ENCODE data around the gene KCNC2.

The KCNC2 gene

DNA sequence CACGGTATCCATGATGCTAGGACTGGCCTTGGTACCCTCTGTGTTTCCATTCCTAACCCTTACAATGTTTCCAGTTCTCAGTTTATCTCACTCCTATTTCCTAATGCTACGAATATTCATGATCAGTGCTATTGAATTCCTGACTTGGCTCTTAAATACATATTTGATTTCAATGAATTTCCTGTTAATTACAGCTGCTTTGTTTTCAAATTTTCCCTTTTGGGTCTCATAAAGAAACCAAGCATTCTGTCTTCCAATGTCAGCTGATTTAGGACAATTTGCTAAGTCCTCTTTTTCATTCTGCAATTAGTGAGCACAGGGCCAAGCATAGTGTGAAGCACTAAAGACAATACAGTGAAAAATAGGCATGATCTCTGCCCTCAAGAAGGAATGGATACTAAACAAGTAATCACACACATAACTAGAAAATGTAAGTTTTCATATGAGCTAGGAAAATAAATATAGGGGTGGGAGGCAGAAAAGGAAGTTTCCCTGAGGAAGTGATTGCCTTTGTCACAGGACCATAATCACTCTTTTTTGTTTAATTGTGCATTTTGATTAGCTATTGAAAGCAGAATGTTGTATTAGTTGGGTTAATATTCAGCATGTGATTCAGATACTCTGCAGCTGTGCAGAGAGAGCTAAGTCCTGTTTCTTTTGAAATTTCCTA lies 88.5 kb downstream of the KCNC2 start:
- TF ChIP-seq, protein P1, sequence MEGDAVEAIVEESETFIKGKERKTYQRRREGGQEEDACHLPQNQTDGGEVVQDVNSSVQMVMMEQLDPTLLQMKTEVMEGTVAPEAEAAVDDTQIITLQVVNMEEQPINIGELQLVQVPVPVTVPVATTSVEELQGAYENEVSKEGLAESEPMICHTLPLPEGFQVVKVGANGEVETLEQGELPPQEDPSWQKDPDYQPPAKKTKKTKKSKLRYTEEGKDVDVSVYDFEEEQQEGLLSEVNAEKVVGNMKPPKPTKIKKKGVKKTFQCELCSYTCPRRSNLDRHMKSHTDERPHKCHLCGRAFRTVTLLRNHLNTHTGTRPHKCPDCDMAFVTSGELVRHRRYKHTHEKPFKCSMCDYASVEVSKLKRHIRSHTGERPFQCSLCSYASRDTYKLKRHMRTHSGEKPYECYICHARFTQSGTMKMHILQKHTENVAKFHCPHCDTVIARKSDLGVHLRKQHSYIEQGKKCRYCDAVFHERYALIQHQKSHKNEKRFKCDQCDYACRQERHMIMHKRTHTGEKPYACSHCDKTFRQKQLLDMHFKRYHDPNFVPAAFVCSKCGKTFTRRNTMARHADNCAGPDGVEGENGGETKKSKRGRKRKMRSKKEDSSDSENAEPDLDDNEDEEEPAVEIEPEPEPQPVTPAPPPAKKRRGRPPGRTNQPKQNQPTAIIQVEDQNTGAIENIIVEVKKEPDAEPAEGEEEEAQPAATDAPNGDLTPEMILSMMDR (IDR thresholded peaks at IDR 0.05) = no peak

DNA sequence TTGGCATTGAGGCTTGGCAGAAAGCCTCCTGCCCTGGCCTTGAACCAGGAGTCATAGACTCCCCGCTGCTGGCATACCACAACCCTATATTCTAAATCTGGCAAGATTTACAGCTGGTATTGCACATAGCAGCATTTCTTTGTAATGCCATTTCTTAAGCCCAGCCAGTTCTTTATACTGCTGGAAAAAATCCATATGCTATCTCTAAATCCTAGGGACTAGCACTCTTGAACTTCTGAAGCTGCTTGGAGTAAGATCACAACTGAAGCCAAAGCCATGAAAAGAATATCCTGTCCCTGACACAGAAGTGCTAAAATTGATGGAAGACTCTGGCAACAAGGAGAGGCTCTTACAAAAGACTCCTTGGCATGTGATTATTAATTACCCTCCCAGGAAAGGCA lies 89.3 kb downstream of the KCNC2 start:
- TF ChIP-seq, protein P1 (IDR thresholded peaks at IDR 0.05) = no peak

DNA sequence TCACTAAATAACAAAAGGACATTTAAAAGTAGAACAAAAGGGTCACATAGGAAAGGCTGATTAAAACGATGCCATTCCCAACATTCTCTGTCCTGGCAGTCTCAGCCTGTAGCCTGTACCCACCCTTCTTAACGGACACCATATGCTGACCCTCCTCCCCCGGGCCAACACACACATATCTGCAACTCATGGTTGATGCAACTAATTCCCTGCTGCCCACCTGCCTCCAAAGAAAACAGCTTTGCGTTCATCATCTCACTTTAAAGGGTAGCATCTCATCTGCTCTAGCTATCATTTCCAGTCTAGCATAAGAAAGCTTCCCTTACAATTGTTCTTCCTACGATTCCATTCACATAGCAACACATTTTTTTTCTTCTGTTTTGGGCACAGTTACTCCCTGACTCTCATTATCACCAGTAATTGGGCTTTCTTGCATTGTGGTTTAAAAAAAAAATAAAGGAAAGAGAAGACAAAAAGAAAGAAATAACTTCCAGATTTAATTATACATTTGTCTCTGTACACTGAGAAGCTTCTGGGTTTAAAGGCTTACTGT lies 92.9 kb downstream of the KCNC2 start:
- TF ChIP-seq, protein P1 (IDR thresholded peaks at IDR 0.05) = no peak

DNA sequence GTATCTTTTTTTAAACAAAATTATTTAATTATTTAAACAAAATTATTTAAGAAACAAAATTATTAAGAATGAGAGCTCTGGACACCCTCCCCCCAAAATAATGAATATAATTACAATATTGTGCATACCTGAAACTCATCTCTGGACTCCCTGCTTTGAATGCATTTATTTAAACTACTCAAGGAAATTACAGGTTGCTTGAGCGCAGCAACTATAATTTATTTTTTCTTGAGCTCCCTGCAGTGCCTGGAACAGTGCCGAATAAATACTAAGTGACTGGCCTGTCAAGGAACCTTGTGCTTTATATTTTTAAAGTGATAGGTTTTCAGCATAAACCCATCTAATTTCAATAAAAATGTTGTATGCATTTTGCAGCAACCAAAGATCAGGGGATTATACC lies 93.9 kb downstream of the KCNC2 start:
- TF ChIP-seq, protein P1 (IDR thresholded peaks at IDR 0.05) = no peak

DNA sequence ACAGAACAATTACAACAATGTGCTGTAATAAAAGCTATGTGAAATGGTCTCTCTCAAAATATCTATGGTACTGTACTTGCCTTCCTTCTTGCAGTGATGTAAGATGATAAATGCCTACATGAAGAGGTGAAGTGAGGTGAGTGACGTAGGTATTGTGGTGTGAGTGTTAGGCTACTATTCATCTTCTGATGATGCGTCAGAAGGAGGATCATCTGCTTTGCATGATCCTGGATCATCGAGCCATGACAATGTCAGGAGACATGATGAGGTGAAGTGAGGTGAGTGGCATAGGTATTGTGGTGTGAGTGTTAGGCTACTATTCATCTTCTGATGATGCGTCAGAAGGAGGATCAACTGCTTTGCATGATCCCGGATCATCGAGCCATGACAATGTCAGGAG lies 105.8 kb downstream of the KCNC2 start:
- TF ChIP-seq, protein P1 (IDR thresholded peaks at IDR 0.05) = no peak

DNA sequence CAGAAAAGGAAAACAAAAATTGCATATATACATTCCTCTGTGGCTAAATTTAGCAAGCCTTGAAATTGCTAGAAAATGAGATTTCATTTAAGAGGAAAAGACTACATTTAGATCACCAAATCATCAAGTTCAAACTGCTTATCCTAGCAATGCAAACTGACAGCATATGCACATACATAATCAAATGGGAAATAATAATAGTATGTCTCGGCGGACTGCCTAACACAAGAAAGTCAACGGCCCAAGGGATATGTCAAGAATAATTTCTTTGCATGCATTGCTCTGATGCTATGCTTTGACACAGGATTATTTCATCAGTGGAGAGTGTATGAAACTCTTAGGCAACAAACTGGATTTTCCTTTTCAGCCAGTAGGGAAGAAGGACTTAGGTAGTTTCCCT lies 107.9 kb downstream of the KCNC2 start:
- TF ChIP-seq, protein P1 (IDR thresholded peaks at IDR 0.05) = no peak

DNA sequence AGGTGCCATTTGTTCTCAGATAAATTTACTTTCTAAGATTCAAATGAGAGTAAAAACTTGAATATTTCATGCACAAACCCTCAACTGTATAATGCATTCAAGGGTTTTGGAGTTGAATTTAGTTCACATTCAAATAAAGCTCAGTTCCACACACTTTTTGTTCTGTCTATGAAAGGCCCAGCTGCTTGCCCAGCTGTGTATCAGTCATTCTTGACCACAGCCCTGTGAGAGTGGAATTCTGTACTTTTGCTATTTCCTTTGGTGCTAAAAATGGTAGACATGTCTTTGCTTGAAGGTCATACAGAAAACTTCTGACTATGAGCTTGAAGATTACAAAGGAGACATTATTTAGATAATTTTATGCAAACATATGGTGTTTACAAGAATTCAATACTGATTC lies 110.4 kb downstream of the KCNC2 start:
- TF ChIP-seq, protein P1 (IDR thresholded peaks at IDR 0.05) = no peak

Measured in LNCAP (cell line).